Bronchial epithelial cell (primary cell): ENCODE measurements around the gene SPOPL. TPM values are rescaled to one million over a fixed set of nuclear protein-coding genes. Genes with fewer than 3 reads are reported as not detected.

Source experiments
- DNase-seq: peaks from one replicate; pipeline ENCODE4 v3.0.0-alpha.2; 2010; ENCODE audit warnings: low read depth
- FAIRE-seq: peaks from 2 replicates; lab custom pipeline; 2011; peaks lifted over from hg19 to GRCh38; lab: Jason Lieb, UNC
- H3K27me3 ChIP-seq: 2 replicates; pipeline ENCODE4 v1.5.1; 2011; ENCODE audit warnings: low read length; ENCODE audit not compliant: control insufficient read depth, insufficient read depth
- H3K36me3 ChIP-seq: 2 replicates; pipeline ENCODE4 v1.5.1; 2011; ENCODE audit warnings: low read length; ENCODE audit not compliant: control insufficient read depth, insufficient read depth
- H3K4me3 ChIP-seq: 2 replicates; pipeline ENCODE4 v1.5.1; 2011; ENCODE audit warnings: mild to moderate bottlenecking, low read depth, low read length, control low read depth
- CTCF ChIP-seq: IDR thresholded peaks from 2 replicates; pipeline ENCODE4 v1.5.1; 2011; ENCODE audit warnings: mild to moderate bottlenecking, moderate library complexity, low read length, control low read depth, inconsistent platforms; ENCODE audit not compliant: insufficient read depth, severe bottlenecking
- total RNA-seq: library from RNA; depleted of rRNA; stranded (reverse); fragments of >200 nt; gene quantifications from 2 replicates; pipeline ENCODE4 v1.2.1, GENCODE V29; 2014

Gene SPOPL
- total RNA-seq, 1 donor from 2014 or later: 34.8 TPM

- no peak for TF ChIP-seq CTCF
- Histone ChIP-seq H3K27me3 (no peaks in the 10 kb centered on the region), H3K4me3 (no peak overlapping the region), H3K36me3 (no peaks in the 10 kb centered on the region)
- DNase-seq (no peak), FAIRE-seq (peak; percentile 13)
These were observed 107.9 kb downstream of the SPOPL start for GRCh38 chr2:138609446-138609845.

- no peak for TF ChIP-seq CTCF
- FAIRE-seq: no peak
These were observed 108.8 kb downstream of the SPOPL start for GRCh38 chr2:138610201-138610953.

GRCh38 chr2:138615257-138615656 lies 113.7 kb downstream of the SPOPL start:
- Histone ChIP-seq H3K27me3 (no peaks in the 10 kb centered on the region), H3K36me3 (no peaks in the 10 kb centered on the region), H3K4me3 (no peak overlapping the region)
- no peak for TF ChIP-seq CTCF
- FAIRE-seq: peak; percentile 91
- peak; percentile 91 for DNase-seq

More at GRCh38 chr2:138610201-138610953, 108.8 kb downstream of the SPOPL start:
- H3K36me3 ChIP-seq: no peaks in the 10 kb centered on the region
- no peak for DNase-seq
- no peaks in the 10 kb centered on the region for H3K27me3 ChIP-seq
- no peak overlapping the region for H3K4me3 ChIP-seq

GRCh38 chr2:138617026-138617425 lies 115.5 kb downstream of the SPOPL start:
- no peak for TF ChIP-seq CTCF
- FAIRE-seq: no peak

GRCh38 chr2:138618971-138619370 lies 117.4 kb downstream of the SPOPL start:
- TF ChIP-seq CTCF: no peak
- Histone ChIP-seq H3K36me3 (no peaks in the 10 kb centered on the region), H3K27me3 (no peaks in the 10 kb centered on the region), H3K4me3 (no peak overlapping the region)
- no peak for FAIRE-seq
- no peak for DNase-seq

More at GRCh38 chr2:138617026-138617425, 115.5 kb downstream of the SPOPL start:
- no peaks in the 10 kb centered on the region for H3K36me3 ChIP-seq
- H3K27me3 ChIP-seq: no peaks in the 10 kb centered on the region
- H3K4me3 ChIP-seq: no peak overlapping the region
- no peak for DNase-seq
